Stomach (tissue), 4 donors: ENCODE results near the gene CEP170.
"Not testable (repeated sequence)": the region's sequence is repeated elsewhere in the genome, so short reads cannot be mapped to it uniquely, and the experiment has no call there.

ENCODE experiments used
- POLR2AphosphoS5 ChIP-seq, 3 donors: sonication (generic); formaldehyde crosslinking; IDR thresholded peaks; one replicate each; pipeline ENCODE4 v1.6.1; 2016; ENCODE audit warnings: antibody characterized with exemption in 3 of 3
- TF ChIP-seq, protein P1 (sequence below), 7 experiments: fragments of 450-650 bp in 4 of 7; fragments of 200-600 bp in 3 of 7; sonication (generic) in 3 of 7; IDR thresholded peaks; one replicate each; pipeline ENCODE4 v1.5.1; 2016 to 2019; ENCODE audit warnings: antibody characterized with exemption in 7 of 7, control low read depth in 2 of 7, mild to moderate bottlenecking in 1 of 7

GRCh38 chr1:243140498-243140897 lies 114.6 kb downstream of the CEP170 start:
- TF ChIP-seq, protein P1, sequence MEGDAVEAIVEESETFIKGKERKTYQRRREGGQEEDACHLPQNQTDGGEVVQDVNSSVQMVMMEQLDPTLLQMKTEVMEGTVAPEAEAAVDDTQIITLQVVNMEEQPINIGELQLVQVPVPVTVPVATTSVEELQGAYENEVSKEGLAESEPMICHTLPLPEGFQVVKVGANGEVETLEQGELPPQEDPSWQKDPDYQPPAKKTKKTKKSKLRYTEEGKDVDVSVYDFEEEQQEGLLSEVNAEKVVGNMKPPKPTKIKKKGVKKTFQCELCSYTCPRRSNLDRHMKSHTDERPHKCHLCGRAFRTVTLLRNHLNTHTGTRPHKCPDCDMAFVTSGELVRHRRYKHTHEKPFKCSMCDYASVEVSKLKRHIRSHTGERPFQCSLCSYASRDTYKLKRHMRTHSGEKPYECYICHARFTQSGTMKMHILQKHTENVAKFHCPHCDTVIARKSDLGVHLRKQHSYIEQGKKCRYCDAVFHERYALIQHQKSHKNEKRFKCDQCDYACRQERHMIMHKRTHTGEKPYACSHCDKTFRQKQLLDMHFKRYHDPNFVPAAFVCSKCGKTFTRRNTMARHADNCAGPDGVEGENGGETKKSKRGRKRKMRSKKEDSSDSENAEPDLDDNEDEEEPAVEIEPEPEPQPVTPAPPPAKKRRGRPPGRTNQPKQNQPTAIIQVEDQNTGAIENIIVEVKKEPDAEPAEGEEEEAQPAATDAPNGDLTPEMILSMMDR (IDR thresholded peaks at IDR 0.05), result not testable (repeated sequence)
- not testable (repeated sequence) for TF ChIP-seq POLR2AphosphoS5 (IDR thresholded peaks at IDR 0.05)
